Amygdala (tissue), 56 donors: Measurements from ENCODE around the gene HSD11B1.

Experiments
- DNase-seq, 56 donors: peaks; one replicate each; lab custom pipeline; 2025; lab: John Stamatoyannopoulos, UW

HSD11B1 gene

DNA sequence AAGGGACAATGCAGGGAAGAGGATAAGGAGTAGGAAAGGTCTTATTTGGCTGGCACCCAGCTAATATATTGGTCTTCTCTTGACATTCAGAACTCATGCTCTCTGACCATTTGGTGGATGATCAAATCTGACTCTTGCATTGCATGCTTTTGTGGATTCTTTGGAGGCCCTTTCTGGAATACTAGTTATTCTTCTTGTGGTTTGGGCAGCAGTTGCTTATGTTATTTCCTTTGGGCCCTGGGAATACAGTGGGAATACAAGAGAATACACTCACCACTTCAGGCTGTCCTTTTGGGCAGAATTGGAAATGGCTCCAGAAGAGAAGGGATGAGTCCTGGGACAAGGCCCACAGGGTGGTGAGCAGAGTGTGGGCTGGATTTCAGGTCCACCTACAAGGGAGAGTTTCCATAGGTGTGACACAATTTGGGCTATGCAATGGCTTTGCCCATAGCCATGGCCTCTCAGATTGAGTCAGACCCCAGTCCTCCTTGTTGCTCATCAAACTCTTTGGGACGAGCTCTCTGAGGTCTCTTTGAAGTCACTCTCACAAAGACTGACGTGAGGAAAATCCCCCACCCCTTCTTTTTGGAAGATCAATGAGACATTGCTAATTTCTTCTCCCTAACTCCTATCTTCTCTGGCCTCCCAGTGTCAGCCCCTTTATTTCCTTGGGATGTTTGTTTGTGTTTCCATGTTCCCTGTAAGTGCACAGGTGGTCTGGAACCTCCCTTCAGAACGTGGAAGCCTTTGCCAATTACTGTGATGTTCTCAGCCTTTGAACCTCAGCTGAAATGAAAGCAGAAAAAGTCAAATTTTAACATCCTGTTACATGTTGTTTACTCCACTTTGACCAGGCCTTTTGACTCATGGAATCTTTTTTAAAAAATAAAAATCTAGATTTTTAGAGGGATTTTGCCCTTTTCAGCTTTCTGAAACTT lies 19.4 kb downstream of the HSD11B1 start:
- DNase-seq = no peak

- no peak for DNase-seq
These were observed 22.6 kb downstream of the HSD11B1 start for GRCh38 chr1:209727286-209727685.

DNA sequence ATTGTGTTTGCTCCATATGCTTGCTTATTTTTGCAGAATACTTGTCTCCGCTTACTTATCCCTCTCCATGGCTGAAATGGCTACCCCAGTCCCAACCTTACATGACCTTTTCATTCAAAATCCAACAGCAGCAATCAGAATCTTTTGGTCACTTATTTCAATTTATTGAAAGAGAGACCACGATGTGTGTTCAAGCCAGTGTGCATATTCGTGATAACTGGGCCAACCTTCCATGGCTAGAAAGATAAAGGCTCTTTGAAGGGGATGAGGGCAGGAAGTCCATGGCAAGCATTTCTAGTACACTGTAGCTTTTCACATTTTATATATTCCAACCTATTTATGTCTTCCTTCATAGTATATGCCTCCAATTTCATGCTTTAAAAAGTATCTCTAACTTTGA lies 23.1 kb downstream of the HSD11B1 start:
- no peak for DNase-seq

DNA sequence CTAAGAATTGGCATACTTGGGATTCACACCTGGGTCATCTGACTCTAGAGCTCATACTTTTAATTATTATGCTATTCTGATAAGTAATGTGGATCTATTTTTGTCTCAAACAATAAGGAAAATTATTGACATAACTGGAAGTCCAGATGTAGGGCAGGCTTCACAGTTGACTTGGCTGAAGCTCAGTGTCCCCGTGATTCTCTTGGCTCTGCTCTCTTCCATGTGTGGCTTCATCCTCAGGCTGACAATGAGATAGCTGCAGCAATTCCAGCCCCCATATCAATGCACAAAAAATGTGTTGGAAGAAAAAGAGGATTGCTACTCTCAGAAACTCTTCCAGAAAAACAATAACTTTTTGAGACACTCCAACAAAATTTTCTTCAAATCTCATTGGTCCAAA lies 23.8 kb downstream of the HSD11B1 start:
- peak in 30 of 56 donors; percentile 4 to 74 (median 23) for DNase-seq

GRCh38 chr1:209729436-209729835 lies 24.8 kb downstream of the HSD11B1 start:
- no peak for DNase-seq

- DNase-seq = no peak
These were observed 28.1 kb downstream of the HSD11B1 start for GRCh38 chr1:209732725-209733124.

GRCh38 chr1:209733409-209734192 lies 29.0 kb downstream of the HSD11B1 start:
- DNase-seq = no peak

DNA sequence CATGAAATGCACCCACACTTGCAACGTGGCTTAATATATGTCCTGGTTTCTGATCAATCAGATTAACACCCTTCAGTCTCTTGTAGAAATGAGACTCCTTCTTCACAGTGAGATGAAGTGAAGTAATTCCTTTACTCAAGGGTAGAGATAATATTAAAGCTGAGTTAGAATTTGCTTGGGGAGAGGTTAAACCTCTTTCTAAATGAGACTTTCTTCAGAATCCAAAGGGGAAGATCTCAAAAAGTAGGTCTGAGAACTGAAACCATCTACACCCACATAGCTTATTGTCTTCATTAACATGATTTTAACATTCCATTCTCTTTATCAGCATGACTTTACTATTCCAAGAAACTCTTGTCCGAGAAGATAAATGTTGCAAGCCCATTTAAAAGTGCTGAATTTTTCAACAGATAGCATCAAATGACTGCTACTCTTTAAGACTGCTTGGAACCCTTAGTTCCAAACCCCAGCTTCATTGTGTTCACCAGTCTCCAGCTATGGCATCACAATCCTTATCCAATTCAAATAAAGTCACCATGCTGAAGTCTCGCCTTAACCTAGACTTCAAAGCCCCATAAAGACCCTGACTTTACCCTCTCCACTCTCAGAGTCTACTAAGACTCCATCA lies 32.0 kb downstream of the HSD11B1 start:
- DNase-seq = no peak

GRCh38 chr1:209737118-209737505 lies 32.5 kb downstream of the HSD11B1 start:
- DNase-seq = no peak

DNA sequence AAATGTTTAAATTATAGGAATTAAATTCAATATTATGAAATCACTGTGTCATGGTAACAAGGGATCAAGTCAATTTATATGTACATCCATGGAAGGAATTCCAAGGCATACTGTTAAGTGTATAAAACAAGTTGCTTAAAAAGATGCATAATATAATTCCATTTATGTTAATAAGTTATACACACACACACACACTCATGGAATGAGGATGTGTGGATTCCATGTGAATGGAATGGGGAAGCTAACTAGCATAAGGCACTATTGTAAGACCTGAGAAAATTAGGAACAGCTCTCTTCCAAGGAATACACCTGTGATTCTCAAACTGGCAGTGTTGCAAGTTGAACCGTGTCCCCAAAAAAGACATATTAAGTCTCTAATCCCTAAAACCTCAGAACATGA lies 33.6 kb downstream of the HSD11B1 start:
- DNase-seq = no peak

DNA sequence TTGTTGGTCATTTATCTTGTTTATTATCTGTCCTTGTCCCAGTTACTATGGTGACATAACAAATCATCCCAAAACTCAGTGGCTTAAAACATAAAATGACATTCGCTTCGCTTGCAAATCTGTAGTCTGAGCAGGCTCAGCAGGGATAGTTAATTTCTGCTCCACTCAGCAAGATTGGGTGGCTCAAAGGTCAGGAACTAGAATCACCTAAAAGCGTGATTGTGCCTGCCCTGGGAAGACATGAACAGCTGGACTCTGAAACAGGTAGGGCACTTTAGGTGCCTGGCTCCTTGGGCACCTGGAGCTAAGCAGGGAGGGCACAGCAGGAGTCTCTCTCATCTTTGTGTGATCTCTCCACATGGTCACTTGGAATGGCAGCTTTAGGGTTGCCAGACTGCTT lies 36.5 kb downstream of the HSD11B1 start:
- no peak for DNase-seq

DNA sequence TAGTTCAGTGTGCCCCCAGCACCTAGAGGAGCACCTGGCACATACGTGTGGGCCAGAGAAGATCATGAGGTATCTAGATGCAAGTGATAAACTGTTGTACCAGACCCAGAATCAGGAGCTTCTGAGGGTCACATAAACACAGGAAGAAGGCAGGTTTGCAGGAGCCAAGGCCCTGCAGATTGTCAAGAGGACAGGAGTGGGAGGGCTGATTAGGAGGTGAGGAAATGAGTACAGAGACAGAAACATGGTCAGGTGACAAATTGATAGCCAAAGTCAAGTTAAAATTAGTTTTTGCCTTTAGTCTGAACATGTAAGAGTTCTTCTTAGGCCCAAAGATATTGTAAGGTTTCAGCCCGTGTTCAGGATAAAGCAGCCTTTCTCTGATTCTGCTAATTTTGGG lies 37.2 kb downstream of the HSD11B1 start:
- no peak for DNase-seq

GRCh38 chr1:209742409-209743144 lies 37.9 kb downstream of the HSD11B1 start:
- DNase-seq = no peak

GRCh38 chr1:209743145-209743482 lies 38.5 kb downstream of the HSD11B1 start:
- DNase-seq = peak in 13 of 56 donors; percentile 1 to 64 (median 21)

DNA sequence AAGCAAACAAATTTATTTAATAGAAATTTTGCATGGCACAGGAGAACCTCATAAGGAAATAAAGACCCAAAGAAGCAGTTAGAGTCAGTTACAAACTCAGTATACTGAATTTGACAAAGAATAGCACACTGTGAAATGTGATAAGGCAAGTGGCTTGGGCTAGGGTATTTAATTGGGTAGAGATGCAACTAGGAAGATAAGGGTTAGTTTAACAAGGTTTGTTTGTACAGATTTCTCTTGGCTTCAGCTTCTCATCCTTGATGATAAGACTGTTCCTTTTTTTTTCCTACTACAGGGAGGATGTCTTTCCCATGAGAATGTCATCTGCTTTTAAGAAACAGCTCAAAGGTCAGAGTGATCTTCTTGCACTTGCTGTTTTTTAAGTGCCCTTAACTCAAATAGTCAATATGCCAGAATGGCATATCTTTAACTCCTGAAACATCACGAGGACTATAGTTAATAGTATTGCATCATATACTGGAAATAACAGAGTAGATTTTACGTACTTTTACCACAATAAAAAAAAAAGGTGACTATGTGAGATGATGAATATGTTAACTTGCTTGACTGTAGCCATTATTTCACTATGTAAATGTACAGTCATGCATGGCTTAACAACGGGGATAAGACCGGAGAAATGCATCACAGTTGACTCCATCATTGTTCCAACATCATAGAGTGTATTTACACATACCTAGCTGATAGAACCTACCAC lies 42.0 kb downstream of the HSD11B1 start:
- DNase-seq = no peak

GRCh38 chr1:209747580-209748262 lies 43.1 kb downstream of the HSD11B1 start:
- DNase-seq = peak in 55 of 56 donors; percentile 26 to 93 (median 73)

DNA sequence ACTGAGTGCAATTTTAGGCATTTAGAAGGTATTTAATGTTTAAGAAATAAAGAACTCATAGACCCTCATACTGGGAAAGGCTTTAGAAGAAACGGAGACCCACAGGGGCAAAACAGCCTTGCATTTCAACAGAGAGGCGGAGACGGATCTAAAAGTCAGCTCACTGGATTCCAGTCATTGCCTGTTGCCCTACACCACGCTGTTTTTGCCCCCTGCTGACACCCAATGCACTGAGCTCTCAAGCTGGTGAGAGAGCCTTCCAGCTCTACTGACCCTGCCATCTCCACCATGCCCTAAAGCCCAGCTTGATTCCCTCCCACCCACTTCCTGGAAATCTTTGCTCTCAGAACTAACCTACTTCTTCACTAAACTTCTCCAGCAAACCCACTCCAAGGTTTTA lies 44.0 kb downstream of the HSD11B1 start:
- no peak for DNase-seq

DNA sequence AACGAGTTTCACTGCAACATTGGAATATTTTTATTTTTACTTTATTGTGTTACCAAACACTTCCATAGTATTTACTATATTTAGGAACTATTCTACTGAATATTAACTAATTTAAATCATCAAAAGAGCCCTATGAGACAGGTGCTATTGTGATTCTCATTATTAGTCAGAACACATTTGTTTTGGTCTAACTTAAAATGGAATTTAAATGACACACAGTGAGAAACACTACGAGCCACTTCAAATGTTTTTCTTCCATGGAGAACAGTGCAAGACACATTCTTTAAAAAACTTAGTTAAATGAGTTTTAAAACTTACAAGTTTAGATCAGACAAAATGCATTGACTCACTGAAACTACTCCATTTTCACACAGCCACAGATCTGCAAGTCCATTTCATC lies 44.6 kb downstream of the HSD11B1 start:
- no peak for DNase-seq

GRCh38 chr1:209749670-209750323 lies 45.2 kb downstream of the HSD11B1 start:
- no peak for DNase-seq
